Activated CD4-positive, alpha-beta T cell treated with anti-CD3 and anti-CD28 coated beads, Interleukin-2, Interleukin-6, amounts not matched to agents 100 ng/mL and 50 ng/mL, durations not matched to agents 16 hours and 8 hours (primary cell): ENCODE data around the gene GRM4.
"Not testable (repeated sequence)": the region's sequence is repeated elsewhere in the genome, so short reads cannot be mapped to it uniquely, and the experiment has no call there.

Experiments used
- DNase-seq: peaks from one replicate; pipeline ENCODE4 v3.0.0-alpha.2; 2020

The GRM4 gene

GRCh38 chr6:34018961-34019606, 126.8 kb downstream of the GRM4 start:
- DNase-seq, result no peak

GRCh38 chr6:34018026-34018425, 127.9 kb downstream of the GRM4 start:
- DNase-seq, result no peak

GRCh38 chr6:34017106-34017805, 128.6 kb downstream of the GRM4 start:
- no peak for DNase-seq

GRCh38 chr6:34016573-34016972, 129.3 kb downstream of the GRM4 start:
- not testable (repeated sequence) for DNase-seq

- no peak for DNase-seq
These were observed 130.3 kb downstream of the GRM4 start for GRCh38 chr6:34015586-34015985.

GRCh38 chr6:34011264-34011663, 134.6 kb downstream of the GRM4 start:
- no peak for DNase-seq

- DNase-seq, result no peak
These were observed 139.9 kb downstream of the GRM4 start for GRCh38 chr6:34005901-34006531.

- DNase-seq, result no peak
These were observed 141.2 kb downstream of the GRM4 start for GRCh38 chr6:34004706-34005105.

- DNase-seq, result no peak
These were observed 141.9 kb downstream of the GRM4 start for GRCh38 chr6:34003962-34004361.

GRCh38 chr6:34001706-34002621, 143.9 kb downstream of the GRM4 start:
- DNase-seq, result no peak

GRCh38 chr6:34000281-34000680, 145.6 kb downstream of the GRM4 start:
- DNase-seq, result no peak

- DNase-seq, result no peak
These were observed 146.3 kb downstream of the GRM4 start for GRCh38 chr6:33999567-33999966.

- no peak for DNase-seq
These were observed 147.2 kb downstream of the GRM4 start for GRCh38 chr6:33998660-33999059.

GRCh38 chr6:33997265-33997664, 148.6 kb downstream of the GRM4 start:
- DNase-seq, result no peak

- DNase-seq, result no peak
These were observed 149.8 kb downstream of the GRM4 start for GRCh38 chr6:33996120-33996475.

- no peak for DNase-seq
These were observed 150.4 kb downstream of the GRM4 start for GRCh38 chr6:33995309-33996119.

- no peak for DNase-seq
These were observed 151.2 kb downstream of the GRM4 start for GRCh38 chr6:33994472-33995308.

- DNase-seq, result no peak
These were observed 152.0 kb downstream of the GRM4 start for GRCh38 chr6:33993653-33994471.

GRCh38 chr6:33993091-33993490, 152.8 kb downstream of the GRM4 start:
- no peak for DNase-seq

GRCh38 chr6:33992191-33992590, 153.7 kb downstream of the GRM4 start:
- DNase-seq, result no peak

- DNase-seq, result no peak
These were observed 154.3 kb downstream of the GRM4 start for GRCh38 chr6:33991610-33992009.
